Cardiac muscle cell (in vitro differentiated cells and primary cell): ENCODE measurements around the gene CFAP251. TPM values are rescaled to one million over a fixed set of nuclear protein-coding genes. Genes with fewer than 3 reads are reported as not detected.

Source experiments
- DNase-seq, 2 donors: peaks; one replicate each; pipeline versions ENCODE4 v3.0.0 to v3.0.0-alpha.2; 2010 to 2017; ENCODE audit warnings: low read depth in 1 of 2, low spot score in 1 of 2
- H3K27ac ChIP-seq: fragments of 200-600 bp; sonication (generic); 2 replicates; pipeline ENCODE4 v1.5.1; 2016
- H3K27me3 ChIP-seq: fragments of 200-600 bp; sonication (generic); 2 replicates; pipeline ENCODE4 v1.6.0; 2016; ENCODE audit warnings: control low read depth
- H3K36me3 ChIP-seq: fragments of 200-600 bp; sonication (generic); 2 replicates; pipeline ENCODE4 v1.5.1; 2016; ENCODE audit warnings: control low read depth
- H3K4me1 ChIP-seq: fragments of 200-600 bp; sonication (generic); 2 replicates; pipeline ENCODE4 v1.8.1; 2017; ENCODE audit warnings: low read depth, mild to moderate bottlenecking, mixed run types
- H3K4me3 ChIP-seq: fragments of 200-600 bp; sonication (generic); 2 replicates; pipeline ENCODE4 v1.5.1; 2016; ENCODE audit warnings: mild to moderate bottlenecking
- H3K9me3 ChIP-seq: fragments of 200-600 bp; sonication (generic); 2 replicates; pipeline ENCODE4 v1.5.1; 2017; ENCODE audit warnings: low read depth, mild to moderate bottlenecking, control low read depth
- polyA plus RNA-seq: library from polyadenylated mRNA; unstranded; fragments of >200 nt; fragmentation: Nextera tagmentation; extraction: Ambion mirVana; gene quantifications from 2 replicates; pipeline ENCODE4 v1.2.1, GENCODE V29; 2016
- total RNA-seq: library from RNA; depleted of rRNA; stranded (reverse); fragments of >200 nt; gene quantifications from 2 replicates; pipeline ENCODE4 v1.2.3, GENCODE V29; 2016
- TF ChIP-seq, protein P1 (sequence below): IDR thresholded peaks from 2 replicates; pipeline ENCODE4 v1.5.1; 2012; ENCODE audit warnings: low read depth, mild to moderate bottlenecking, low read length

The CFAP251 gene
- total and polyA plus RNA-seq, 2 experiments from 2014 or later = 1.7 to 3.8 TPM

DNA sequence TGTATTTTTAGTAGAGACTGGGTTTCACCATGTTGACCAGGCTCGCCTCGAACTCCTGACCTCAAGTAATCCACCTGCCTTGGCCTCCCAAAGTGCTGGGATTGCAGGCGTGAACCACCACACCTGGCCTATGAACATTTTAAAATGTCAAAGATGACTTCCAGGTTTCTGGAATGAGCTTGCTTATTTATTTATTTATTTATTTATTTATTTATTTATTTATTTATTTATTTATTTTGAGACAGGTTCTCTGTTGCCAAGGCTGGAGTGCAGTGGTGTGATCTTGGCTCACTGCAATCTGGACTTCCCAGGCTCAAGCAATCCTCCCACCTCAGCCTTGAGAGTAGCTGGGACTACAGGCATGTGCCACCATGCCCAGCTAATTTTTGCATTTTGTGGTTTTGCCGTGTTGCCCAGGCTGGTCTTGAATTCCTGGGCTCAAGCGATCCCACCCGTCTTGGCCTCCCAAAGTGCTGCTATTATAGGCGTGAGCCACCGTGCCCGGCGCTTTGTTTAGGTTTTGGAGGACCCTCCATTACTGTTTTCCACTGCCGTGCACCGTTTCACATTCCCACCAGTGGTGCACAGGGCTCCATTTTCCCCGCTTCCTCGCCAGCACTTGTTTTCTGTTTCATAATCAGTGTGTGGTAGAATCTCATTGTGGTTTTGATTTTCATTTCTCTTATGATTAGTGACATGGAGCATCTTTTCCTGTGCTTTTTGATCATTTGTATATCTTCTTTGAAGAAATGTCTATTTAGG lies 6.4 kb upstream of the CFAP251 start:
- TF ChIP-seq, protein P1, sequence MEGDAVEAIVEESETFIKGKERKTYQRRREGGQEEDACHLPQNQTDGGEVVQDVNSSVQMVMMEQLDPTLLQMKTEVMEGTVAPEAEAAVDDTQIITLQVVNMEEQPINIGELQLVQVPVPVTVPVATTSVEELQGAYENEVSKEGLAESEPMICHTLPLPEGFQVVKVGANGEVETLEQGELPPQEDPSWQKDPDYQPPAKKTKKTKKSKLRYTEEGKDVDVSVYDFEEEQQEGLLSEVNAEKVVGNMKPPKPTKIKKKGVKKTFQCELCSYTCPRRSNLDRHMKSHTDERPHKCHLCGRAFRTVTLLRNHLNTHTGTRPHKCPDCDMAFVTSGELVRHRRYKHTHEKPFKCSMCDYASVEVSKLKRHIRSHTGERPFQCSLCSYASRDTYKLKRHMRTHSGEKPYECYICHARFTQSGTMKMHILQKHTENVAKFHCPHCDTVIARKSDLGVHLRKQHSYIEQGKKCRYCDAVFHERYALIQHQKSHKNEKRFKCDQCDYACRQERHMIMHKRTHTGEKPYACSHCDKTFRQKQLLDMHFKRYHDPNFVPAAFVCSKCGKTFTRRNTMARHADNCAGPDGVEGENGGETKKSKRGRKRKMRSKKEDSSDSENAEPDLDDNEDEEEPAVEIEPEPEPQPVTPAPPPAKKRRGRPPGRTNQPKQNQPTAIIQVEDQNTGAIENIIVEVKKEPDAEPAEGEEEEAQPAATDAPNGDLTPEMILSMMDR = no peak
- Histone ChIP-seq H3K4me1 (no peaks in the 10 kb centered on the region), H3K36me3 (peaks cover 9% of the 10 kb centered on the region), H3K9me3 (no peaks in the 10 kb centered on the region), H3K4me3 (no peak overlapping the region), H3K27ac (no peak overlapping the region), H3K27me3 (no peaks in the 10 kb centered on the region)
- DNase-seq = no peak

DNA sequence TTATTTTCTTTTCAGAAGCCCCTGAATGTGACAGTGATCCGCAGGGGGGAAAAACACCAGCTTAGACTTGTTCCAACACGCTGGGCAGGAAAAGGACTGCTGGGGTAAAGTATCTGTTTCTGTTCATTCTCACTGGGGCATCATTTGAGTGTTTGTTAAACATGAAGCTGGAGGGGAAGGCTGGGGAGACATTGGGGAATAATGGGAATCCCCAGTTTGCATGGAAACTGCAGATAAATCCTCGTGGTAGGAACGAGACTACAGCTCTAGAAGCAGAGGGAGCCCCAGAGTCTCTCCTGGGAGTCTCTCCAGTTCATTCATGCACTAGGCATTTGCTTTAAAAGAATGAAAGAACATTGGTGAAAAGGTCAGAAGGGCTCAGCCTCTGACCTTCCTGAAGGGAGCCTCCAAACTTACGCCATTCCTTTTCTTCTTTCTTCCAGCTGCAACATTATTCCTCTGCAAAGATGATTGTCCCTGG lies 2.5 kb upstream of the CFAP251 start:
- no peak for DNase-seq
- no peaks in the 10 kb centered on the region for H3K27me3 ChIP-seq
- peaks cover 15% of the 10 kb centered on the region for H3K36me3 ChIP-seq
- H3K27ac ChIP-seq = no peak overlapping the region
- TF ChIP-seq, protein P1 = no peak
- H3K9me3 ChIP-seq = no peaks in the 10 kb centered on the region
- no peaks in the 10 kb centered on the region for H3K4me1 ChIP-seq
- no peak overlapping the region for H3K4me3 ChIP-seq

DNA sequence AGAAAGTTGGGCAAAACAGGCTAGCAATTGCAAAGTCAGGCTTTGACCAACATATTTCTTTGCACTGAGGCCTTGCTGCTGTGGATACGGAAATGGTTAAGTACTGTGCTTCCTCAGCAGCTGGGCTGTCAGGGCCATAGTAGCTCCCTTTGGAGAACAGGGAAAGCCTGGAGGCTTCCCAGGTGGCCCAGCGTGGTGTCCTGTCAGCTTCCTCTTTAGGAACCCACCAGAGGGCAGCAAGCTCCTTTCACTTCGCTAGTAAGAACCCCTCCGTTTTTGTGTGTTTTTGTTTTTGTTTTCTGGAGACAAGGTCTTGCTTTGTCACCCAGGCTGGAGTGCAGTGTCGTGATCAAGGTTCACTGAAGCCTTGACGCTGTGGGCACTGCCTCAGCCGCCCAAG lies 1.7 kb upstream of the CFAP251 start:
- H3K27ac ChIP-seq = no peak overlapping the region
- H3K27me3 ChIP-seq = no peaks in the 10 kb centered on the region
- TF ChIP-seq, protein P1 = peak; percentile 44
- H3K4me1 ChIP-seq = no peaks in the 10 kb centered on the region
- peak in 1 of 2 donors; percentile 62 for DNase-seq
- H3K36me3 ChIP-seq = peaks cover 15% of the 10 kb centered on the region
- H3K4me3 ChIP-seq = no peak overlapping the region
- no peaks in the 10 kb centered on the region for H3K9me3 ChIP-seq

DNA sequence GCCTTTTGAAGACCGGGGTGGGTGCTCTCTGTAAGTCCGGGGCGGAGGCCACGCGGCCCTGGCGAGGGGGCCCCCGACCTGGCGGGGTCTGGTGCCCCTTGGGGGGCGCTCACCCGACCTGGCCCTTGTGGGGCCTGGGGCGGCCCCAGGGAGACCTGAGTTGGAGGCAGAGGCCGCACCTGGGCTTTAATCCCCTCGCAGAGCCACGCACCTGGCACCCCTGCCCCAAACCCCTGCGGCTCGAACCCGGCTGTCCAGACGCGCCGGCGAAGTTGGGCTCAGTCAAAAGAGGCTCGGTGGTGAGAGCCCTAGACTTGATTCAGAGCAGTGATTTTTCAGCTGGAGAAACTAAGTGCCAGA lies 267 bp downstream of the CFAP251 start:
- TF ChIP-seq, protein P1 = no peak
- no peaks in the 10 kb centered on the region for H3K4me1 ChIP-seq
- no peaks in the 10 kb centered on the region for H3K9me3 ChIP-seq
- no peaks in the 10 kb centered on the region for H3K27me3 ChIP-seq
- DNase-seq = no peak
- H3K27ac ChIP-seq = no peak overlapping the region
- peak overlapping the region; percentile 30 for H3K4me3 ChIP-seq
- peaks cover 15% of the 10 kb centered on the region for H3K36me3 ChIP-seq

DNA sequence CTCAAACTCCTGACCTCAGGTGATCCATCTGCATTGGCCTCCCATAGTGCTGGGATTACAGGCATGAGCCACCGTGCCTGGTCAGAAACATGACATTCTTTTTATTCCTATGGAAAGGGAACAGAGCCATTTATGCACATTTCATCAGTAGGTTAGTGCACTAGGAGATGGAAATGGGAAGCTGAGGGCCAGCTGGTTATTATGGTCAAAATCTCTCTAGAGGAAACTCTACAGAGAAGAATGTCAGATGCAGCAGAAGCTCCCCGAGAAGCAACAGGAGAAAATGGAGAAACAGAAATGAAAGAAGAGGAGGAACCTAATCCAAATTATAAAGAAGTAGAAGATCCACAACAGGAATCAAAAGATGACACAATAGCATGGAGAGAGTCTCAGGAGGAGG lies 2.7 kb downstream of the CFAP251 start:
- H3K27ac ChIP-seq = no peak overlapping the region
- no peaks in the 10 kb centered on the region for H3K9me3 ChIP-seq
- H3K4me3 ChIP-seq = no peak overlapping the region
- no peak for DNase-seq
- peaks cover 15% of the 10 kb centered on the region for H3K36me3 ChIP-seq
- H3K4me1 ChIP-seq = peaks cover 5% of the 10 kb centered on the region
- H3K27me3 ChIP-seq = no peaks in the 10 kb centered on the region
- TF ChIP-seq, protein P1 = no peak
